ENCODE measurements around the gene TOMM40.
A peak's percentile ranks its signal among the peaks of the same experiment; 100 is the strongest.
"Not testable (repeated sequence)": the region's sequence is repeated elsewhere in the genome, so short reads cannot be mapped to it uniquely, and the experiment has no call there.

TOMM40 gene

DNA sequence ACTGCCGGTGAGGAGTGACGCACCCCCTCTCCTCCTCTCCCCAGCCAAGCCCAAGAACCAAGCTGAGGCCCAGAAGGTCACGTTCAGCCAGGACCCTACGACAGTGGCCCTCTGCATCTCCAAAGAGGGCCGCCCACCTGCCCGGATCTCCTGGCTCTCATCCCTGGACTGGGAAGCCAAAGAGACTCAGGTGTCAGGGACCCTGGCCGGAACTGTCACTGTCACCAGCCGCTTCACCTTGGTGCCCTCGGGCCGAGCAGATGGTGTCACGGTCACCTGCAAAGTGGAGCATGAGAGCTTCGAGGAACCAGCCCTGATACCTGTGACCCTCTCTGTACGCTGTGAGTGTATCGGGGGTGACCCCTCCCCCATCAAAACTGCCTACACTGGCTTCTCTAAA, 19.2 kb upstream of the TOMM40 start:
- no peak for DNase-seq (ENCODE audit: low spot score)

DNA sequence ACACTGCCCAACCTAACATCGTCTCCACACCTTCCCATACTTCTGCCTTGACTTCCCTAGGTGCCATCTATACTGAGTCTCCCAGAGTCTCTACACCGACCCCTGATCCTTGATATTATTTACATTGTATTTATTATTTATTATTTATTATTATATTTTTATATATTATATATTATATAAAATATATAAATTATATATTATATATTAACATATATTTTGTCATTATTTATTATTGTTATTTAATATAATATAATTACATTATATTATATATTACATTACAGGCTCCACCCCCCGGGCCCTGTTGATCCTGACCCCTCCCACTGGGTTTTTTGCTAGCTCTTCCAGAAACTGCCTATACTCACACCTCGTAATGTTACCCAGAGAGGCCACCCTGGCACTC, 18.4 kb upstream of the TOMM40 start:
- no peak for DNase-seq (ENCODE audit: low spot score)

DNA sequence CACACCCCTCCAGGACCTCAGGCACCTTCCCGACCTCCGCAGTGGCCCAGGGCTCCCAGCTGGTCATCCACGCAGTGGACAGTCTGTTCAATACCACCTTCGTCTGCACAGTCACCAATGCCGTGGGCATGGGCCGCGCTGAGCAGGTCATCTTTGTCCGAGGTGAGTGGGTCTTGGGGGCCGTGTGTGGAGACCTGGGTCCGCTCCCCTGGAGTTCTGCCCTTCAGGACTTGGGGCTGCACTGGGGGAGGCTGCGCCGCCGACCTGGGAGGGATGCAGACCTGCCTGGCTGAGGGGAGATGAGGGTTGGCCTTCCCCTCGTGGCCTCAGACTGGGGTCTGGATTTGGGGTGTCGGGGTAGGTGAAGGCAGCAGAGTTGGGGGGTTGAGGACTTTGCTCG, 16.7 kb upstream of the TOMM40 start:
- DNase-seq (ENCODE audit: low spot score), result no peak

DNA sequence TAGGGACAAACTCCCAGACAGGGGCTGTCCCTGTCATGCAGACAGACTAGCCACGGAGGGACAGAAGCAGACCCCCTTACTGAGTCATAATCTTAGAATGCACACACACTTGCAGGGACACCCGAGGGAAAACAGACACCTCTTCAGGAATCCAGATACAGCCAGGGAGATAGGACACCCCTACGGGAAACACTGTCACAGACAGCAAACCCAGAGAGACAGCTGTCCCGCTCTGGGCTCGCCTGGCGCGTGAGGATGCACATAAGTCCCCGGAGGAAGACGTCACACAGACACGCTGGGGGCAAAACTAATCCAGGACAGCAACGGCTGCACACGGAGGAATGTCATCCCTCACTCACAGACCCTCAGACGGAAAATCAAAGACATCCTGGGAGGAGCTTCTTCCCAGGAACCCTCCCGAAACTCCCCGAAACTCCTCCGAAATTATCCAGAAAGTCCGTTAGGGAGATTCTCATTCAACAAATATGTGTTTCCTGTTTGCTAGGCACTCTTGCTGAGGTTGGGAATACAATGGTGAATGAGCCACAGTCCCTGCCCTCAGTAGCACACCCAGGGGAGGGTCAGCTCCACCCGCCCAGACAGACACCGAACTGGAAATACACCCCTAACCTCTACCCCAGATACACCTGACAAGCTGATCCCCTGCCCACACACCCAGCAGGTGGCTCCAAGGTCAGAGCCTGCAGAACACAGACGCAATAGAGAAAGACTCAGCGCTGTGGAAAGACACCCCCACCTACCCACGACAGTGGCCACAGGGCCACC, 15.2 kb upstream of the TOMM40 start:
- DNase-seq (ENCODE audit: low spot score), result no peak

DNA sequence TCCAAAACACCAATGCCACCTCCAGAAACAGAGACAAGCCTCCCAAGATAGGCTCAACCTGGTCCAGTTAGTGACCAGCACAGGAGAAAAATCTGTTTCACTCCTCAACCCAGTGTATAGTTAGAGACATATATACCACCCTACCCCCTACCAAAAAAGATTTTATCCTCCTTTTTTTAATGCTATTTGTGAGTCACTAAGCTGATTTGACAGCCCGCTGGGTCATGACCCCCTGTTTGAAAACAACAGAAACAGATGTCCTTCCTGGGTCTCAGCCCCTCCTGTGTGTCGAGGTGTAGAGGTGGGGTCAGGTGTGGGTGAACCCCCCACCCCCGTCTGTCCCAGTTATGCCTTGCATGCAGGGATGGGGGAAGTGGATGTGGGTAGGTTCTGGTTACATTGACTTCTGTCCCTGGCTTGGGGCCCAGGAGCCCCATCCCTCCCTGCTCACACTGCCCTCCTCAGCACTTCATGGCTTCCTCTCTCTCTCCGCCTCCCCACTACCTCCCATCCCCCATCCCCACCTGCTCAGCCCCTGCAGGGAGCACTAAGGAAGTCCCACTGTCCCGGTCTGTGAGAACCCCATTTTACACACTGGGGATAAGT, 14.0 kb upstream of the TOMM40 start:
- no peak for DNase-seq (ENCODE audit: low spot score)

DNA sequence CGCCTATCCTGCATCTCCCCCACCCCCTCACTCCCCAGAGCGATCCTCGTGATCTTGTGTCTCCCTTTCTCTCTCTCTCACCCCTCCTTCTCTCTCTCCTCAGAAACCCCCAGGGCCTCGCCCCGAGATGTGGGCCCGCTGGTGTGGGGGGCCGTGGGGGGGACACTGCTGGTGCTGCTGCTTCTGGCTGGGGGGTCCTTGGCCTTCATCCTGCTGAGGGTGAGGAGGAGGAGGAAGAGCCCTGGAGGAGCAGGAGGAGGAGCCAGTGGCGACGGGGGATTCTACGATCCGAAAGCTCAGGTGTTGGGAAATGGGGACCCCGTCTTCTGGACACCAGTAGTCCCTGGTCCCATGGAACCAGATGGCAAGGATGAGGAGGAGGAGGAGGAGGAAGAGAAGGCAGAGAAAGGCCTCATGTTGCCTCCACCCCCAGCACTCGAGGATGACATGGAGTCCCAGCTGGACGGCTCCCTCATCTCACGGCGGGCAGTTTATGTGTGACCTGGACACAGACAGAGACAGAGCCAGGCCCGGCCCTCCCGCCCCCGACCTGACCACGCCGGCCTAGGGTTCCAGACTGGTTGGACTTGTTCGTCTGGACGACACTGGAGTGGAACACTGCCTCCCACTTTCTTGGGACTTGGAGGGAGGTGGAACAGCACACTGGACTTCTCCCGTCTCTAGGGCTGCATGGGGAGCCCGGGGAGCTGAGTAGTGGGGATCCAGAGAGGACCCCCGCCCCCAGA, 12.8 kb upstream of the TOMM40 start:
- no peak for DNase-seq (ENCODE audit: low spot score)

DNA sequence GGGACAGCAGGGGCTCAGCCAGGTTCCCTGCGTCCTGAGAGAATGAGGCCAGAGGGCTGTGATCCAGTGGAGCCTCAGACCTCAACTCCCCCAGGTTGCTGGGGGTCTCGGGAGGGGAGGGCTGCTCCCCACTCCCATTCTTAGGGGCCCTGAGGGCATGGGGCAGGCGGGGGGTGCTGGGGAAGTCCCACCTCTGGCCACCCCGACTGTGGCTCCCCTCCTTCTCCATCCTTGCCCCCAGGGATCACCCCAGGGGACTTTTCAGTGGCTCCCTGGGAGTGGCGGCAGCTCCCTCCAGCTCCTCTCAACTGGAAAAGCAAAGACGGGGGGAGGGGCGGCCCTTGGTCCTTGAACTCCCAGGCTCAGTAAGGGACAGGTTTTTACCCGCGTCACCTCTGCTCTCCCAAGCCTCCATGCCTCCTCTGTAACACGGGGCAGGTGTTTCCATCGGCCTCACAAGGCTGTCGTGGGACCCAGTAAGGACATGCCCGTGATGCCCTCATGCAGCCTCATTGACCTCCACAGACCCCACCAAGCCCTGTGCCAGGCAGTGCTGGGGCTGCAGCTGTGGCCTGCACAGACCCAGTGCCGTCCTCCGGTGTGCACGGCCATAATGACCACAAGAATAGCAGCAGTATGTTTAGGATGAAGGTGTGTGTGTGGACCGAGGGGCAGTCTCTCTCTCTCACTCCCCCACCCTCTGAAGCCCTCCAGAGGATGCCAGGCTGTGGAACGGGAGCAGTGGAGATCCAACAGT, 11.6 kb upstream of the TOMM40 start:
- DNase-seq (ENCODE audit: low spot score), result no peak

DNA sequence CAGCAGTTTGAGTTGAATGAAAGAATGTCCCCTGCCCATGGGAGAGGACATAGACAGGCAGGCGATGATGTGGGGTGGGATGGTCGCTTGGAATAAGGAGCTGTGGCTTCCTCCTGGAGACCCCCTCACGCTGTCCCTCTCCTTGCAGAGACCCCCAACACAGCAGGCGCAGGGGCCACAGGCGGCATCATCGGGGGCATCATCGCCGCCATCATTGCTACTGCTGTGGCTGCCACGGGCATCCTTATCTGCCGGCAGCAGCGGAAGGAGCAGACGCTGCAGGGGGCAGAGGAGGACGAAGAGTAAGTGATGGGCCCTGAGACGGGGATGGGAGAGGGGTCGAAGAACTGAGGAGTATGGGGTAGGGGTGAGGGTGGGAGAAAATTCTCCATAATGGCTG, 9.0 kb upstream of the TOMM40 start:
- DNase-seq (ENCODE audit: low spot score), result no peak

DNA sequence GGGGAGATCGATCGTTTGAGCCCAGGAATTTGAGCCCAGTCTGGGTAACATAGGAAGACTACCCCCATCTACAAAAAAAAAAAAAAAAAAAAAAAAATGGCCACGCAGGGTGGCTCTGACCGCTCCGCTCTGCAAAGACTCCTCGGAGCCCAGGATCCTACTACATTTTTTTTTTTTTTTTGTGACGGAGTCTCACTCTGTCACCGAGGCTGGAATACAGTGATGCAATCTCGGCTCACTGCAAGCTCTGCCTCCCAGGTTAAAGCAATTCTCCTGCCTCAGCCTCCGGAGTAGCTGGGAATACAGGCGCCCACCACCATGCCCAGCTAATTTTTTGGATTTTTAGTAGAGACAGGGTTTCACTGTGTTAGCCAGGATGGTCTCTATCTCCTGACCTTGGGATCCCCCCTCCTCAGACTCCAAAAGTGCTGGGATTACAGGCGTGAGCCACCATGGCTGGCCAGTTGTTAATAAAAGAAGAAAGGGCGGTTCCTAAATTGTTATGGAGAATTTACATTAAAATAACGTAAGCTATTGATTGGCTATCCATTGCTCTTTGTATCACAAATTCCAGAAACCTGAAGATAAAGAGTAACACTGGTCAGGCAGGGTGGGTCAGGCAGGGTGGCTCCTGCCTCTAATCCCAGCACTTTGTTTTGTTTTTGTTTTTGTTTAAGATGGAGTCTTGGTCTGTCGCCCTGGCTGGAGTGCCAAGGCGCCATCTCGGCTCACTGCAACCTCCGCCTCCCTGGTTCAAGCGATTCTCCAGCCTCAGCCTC, 8.2 kb upstream of the TOMM40 start:
- DNase-seq (ENCODE audit: low spot score), result not testable (repeated sequence)

DNA sequence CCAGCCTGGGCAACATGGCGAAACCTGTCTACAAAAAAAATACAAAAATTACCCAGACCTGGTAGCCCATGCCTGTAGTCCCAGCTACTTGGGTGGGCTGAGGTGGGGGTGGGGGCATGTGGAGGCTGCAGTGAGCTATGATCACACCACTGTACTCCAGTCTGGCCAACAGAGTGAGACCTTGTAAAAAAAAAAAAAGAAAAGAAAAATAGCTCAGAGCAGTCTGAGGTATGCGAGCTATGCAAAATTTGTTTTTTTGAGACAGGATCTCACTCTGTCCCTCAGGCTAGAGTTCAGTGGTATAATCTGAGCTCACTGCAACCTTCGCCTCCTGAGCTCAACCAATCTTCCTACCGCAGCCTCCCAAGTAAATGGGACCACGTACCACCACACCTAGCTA, 7.1 kb upstream of the TOMM40 start:
- DNase-seq (ENCODE audit: low spot score), result no peak

DNA sequence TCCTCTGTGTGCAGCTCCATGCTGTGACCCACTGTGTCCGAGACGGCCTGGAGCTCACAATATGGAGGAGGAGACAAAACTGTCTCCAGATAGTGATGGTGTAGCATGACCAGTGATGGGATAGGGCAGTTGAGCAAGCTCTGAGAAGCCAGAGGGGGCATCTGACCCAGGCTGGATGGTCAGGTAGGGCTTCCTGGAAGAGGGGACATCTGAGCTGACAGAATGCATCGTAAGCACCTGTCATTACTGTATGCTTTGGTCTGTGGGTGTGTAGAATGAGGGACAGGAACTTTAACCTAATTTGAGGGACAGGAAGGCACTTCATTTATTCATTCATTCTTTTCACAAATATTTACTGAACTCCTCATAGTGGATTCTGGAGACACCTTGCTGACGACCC, 6.5 kb upstream of the TOMM40 start:
- no peak for DNase-seq (ENCODE audit: low spot score)

DNA sequence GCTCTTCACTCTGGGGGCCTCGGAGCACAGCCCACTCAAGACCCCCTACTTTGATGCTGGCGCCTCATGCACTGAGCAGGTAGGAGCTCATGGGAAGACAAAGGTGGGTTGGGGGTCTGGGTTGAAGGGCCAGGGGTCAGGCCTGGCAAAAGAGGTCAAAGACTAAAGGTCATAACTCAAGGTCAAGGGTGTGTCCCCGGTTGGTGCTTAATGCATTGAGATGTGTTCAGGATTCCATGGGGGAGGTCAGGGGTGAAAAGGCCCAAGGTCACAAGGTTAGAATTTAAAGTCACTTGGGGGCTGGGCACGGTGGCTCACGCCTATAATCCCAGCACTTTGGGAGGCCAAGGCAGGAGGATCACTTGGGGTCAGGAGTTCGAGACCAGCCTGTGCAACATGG, 4.9 kb upstream of the TOMM40 start:
- DNase-seq (ENCODE audit: low spot score), result no peak

DNA sequence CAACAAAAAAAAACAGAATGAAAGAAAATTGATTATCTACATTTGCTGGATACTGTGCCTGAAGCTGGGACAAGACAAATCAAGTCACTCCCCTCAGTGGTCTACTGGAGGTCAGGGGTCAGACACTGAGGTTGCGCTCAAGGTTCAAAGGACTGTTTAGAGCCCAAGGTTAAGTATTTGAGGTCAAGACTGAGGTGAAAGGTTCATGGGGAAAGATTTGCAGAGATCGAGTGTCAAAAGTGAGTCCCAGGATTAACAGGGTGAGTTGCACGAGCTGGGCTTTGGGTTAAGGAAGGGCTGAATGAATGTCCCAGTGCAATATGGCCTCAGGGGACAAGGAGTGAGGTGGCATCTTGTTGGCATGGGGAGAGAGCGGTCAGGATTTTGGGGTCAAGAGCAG, 3.4 kb upstream of the TOMM40 start:
- DNase-seq (ENCODE audit: low spot score), result no peak

DNA sequence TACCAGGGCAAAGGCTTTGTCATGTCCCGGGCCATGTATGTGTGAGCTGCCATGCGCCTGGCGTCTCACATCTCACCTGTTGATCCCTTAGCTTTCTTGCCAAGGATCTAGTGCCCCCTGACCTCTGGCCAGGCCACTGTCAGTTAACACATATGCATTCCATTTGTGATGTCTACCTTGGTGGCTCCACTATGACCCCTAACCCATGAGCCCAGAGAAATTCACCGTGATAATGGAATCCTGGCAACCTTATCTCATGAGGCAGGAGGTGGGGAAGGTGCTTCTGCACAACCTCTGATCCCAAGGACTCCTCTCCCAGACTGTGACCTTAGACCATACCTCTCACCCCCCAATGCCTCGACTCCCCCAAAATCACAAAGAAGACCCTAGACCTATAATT, 2.7 kb upstream of the TOMM40 start:
- DNase-seq (ENCODE audit: low spot score), result not testable (repeated sequence)

DNA sequence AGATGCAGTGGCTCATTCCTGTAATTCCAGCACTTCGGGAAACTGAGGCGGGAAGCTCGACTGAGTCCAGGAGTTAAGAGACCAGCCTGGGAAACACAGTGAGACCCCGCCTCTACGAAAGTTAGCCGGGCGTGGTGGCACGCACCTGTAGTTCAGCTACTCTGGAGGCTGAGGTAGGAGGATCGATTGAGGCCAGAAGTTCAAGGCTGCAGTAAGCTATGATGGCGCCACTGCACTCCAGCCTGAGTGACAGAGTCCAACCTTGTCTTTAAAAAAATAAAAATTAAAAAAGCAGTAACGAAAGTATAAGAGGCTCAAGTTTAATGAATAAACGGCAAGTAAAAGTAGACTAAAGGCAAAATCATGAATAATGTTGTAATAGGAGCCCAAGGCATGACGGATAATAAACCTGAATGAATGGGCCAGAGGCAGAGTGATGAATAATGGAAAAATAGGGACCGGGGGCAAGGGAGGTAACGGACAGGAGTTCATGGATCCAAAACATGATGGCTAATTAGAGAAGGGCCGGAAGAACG, 1.2 kb upstream of the TOMM40 start:
- no peak for DNase-seq (ENCODE audit: low spot score)

DNA sequence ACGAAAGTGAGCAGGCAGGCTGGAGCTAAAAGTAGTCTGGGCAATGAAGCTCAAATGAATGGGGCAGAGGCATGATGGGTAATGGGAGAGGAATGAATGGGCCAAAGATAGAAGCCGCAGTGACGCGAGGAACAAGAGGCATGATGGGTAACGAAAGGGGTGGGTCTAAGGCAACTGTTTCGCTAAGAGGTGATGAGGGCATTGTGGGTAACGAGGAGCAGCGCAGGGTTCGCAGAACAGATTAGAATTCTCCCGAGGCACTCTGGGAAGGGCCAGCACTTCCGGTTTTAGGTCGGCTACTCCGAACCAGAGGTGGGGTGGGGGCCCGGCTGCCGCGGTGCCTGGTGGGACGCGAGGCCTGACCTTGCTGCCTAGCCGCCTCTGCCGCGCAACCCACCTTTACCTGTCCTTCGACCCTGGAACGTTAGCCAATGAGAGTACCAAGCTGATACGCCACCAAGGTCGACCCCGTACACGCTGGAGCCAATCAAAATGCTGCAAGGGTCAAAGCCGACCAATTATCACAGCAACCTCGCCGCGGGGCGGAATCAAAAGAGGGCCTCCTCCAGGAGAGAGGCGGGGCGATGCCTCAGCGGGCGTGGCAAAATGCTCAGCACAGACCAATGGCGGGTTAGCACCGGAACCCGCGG, 563 bp upstream of the TOMM40 start:
- DNase-seq (ENCODE audit: low spot score), result peak; percentile 100

DNA sequence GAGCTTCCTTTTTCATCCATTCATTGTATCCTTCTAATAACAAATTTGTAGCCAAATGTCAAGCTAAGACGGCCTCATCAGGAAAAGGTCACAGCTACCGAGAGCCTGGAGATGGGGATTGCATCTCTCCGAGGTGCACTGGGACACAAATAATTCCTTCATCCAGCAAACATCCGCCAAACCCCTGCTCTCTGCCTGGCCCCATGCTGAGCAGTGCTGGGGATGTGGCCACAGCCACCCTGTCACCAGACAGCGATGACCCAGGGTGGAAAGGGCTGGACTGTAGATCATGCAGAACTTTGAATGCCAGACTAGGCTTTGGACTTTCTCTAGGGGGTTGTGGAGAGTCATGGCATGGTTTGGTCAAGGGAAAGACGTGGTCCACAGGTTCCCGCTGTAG, 1.9 kb downstream of the TOMM40 start:
- DNase-seq (ENCODE audit: low spot score), result no peak

DNA sequence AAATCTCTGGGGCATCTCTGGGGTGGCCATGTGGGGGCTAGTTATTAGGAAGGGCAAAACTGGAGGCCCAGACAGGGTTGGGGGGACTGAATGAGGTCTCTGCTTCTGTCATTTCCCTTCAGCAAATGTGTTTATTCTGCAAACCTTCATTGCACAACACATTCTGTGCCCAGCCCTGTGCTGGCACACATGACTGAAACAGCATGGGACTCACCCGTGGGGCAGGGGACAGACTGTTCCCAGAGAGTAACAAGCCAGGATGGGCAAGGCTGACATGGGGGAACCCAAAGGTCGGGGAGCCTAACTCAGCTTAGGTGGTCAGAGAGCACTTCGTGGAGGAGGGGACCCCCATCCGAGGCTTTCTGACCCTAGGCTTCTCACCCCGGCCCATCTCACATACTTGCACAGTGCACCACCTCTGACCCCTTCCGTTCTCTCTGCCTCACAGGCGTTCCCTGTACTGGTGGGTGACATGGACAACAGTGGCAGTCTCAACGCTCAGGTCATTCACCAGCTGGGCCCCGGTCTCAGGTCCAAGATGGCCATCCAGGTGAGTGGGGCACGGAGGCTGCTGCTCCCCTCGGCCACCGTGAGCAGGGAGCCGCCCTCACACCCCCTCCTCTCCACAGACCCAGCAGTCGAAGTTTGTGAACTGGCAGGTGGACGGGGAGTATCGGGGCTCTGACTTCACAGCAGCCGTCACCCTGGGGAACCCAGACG, 2.4 kb downstream of the TOMM40 start:
- DNase-seq (ENCODE audit: low spot score), result no peak

DNA sequence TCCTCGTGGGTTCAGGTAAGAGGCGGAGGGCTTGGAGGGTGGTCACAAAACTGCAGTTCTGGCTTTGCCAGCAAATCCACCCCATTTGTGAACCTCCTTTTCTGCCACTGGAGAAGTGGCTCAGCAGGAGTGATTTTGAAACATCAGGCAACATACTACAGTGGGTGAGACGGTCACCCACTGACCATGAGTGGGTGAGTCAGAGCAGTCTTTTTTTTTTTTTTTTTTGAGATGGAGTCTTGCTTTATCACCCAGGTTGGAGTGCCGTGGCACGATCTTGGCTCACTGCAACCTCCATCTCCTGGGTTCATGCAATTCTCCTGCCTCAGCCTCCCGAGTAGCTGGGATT, 3.0 kb downstream of the TOMM40 start:
- no peak for DNase-seq (ENCODE audit: low spot score)

DNA sequence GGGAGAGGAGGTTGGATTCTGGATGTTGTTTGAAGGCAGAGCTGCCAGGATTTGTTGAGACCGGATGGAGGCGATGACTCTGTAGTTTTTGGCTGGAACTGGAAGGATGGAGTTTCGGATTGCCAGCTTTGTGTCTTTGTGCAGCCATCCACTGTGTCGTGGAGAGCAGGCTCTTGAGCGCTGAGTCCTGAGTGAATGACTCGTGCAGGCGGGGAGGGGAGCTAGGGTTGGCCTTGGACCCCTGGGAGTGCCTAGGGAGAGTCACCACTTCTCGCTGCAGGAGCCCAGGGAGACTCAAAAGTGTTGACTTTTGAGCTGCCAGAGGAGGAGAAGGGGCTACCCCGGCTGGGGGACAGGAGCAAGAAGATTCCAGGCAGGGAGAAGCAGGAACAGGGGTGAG, 3.9 kb downstream of the TOMM40 start:
- DNase-seq (ENCODE audit: low spot score), result no peak
